ENCODE data around the gene CARD9. TPM values are rescaled to one million over a fixed set of nuclear protein-coding genes. Genes with fewer than 3 reads are reported as not detected.

Gene CARD9
- total RNA-seq, 1 donor from 2014 or later = 15.0 TPM

DNA sequence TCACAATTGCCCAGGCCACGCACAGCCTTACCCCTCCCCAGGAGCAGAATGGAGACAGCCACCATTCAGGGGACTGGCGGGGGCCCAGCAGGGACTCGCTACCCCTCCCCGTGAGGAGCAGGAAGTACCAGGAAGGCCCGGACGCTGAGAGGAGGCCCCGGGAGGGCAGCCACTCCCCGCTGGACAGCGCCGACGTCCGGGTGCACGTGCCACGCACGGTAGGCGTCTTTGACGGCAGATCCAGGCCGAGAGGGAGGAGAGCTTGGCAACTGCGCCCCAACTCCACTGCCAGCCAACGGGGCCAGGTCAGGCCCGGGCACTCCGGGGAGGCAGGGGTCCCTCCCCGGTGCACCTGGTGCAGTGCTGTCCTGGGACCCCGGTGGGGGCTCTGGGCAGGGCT lies 23.9 kb downstream of the CARD9 start:
- ATAC-seq (no peak), DNase-seq (no peak)
- intact Hi-C loops (cut with DNase I) = no loop called here
- no peak overlapping the region for H3K4me3 ChIP-seq
- peaks cover 4% of the 10 kb centered on the region for H3K36me3 ChIP-seq
- TF ChIP-seq, protein P1, sequence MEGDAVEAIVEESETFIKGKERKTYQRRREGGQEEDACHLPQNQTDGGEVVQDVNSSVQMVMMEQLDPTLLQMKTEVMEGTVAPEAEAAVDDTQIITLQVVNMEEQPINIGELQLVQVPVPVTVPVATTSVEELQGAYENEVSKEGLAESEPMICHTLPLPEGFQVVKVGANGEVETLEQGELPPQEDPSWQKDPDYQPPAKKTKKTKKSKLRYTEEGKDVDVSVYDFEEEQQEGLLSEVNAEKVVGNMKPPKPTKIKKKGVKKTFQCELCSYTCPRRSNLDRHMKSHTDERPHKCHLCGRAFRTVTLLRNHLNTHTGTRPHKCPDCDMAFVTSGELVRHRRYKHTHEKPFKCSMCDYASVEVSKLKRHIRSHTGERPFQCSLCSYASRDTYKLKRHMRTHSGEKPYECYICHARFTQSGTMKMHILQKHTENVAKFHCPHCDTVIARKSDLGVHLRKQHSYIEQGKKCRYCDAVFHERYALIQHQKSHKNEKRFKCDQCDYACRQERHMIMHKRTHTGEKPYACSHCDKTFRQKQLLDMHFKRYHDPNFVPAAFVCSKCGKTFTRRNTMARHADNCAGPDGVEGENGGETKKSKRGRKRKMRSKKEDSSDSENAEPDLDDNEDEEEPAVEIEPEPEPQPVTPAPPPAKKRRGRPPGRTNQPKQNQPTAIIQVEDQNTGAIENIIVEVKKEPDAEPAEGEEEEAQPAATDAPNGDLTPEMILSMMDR (IDR thresholded peaks at IDR 0.05) = no peak
- H3K27me3 ChIP-seq (ENCODE audit: low read depth) = no peaks in the 10 kb centered on the region
- H3K9me3 ChIP-seq = no peaks in the 10 kb centered on the region
- no peak overlapping the region for H3K27ac ChIP-seq
- peaks cover 46% of the 10 kb centered on the region for H3K4me1 ChIP-seq

DNA sequence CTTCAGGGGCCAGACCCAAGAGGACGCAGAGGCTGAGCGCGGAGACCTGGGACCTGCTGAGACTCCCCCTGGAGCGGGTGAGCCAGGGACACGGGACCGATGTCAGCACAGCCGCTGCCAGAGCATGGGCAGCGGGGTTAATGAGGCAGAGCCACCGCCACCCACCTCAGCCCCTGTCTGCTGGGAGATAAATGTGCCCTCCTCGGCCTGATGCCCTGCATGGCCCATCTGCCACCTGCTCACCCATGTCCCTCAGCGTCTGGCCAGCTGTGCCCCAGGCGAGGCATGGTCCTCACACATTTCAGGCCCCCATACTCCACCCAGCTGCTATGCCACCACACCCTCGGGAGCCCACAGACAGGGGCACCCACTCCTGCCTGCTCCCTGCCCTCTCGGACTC lies 24.8 kb downstream of the CARD9 start:
- Histone ChIP-seq H3K4me1 (peaks cover 40% of the 10 kb centered on the region), H3K27ac (no peak overlapping the region), H3K36me3 (peaks cover 4% of the 10 kb centered on the region), H3K27me3 (ENCODE audit: low read depth) (no peaks in the 10 kb centered on the region), H3K9me3 (no peaks in the 10 kb centered on the region), H3K4me3 (no peak overlapping the region)
- no peak for DNase-seq
- TF ChIP-seq, protein P1 (IDR thresholded peaks at IDR 0.05) = no peak
- intact Hi-C loops (cut with DNase I) = no loop called here
- ATAC-seq = no peak

DNA sequence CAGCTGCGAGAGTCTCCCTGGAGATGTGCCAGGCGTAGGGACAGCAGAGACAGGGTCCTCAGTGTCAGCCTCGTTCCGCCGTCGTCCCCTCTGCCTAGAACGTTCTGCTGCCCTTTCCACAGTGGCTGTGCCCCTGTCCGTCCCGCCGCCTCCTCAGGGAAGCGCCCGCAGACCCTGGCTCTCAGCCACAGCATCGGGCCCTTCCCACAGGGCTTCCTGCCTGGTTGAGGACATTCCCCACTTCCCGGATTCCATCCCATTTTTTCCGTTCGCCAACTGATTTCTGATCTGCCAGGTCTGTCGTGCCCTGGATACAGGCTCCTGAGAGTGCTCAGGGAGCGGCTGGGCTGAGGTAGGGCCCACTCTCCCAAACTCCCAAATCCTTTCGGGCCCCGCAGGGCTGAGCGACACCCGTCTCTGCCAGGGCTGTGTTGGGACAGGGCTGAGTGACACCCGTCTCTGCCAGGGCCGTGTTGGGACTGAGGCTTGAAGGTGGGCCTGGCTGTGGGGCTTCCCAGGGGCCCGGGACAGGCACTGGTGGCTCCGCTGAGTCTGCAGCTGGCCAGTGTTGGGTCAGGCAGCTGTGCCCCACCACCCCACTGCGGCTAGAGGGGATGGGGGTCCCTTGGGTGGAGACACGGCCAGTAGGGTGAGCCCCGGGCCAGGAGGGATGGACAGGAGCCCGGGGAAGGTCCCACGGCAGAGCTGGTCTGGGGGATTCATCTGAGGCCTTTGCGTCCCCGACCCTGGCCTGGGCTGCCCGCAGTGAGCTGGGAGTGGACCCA lies 25.8 kb downstream of the CARD9 start:
- Histone ChIP-seq H3K4me3 (no peak overlapping the region), H3K4me1 (peaks cover 44% of the 10 kb centered on the region), H3K27me3 (ENCODE audit: low read depth) (no peaks in the 10 kb centered on the region), H3K27ac (no peak overlapping the region), H3K36me3 (peaks cover 4% of the 10 kb centered on the region), H3K9me3 (no peaks in the 10 kb centered on the region)
- TF ChIP-seq, protein P1 (IDR thresholded peaks at IDR 0.05) = no peak
- ATAC-seq (no peak), DNase-seq (no peak)
- intact Hi-C loops (cut with DNase I) = no loop called here

DNA sequence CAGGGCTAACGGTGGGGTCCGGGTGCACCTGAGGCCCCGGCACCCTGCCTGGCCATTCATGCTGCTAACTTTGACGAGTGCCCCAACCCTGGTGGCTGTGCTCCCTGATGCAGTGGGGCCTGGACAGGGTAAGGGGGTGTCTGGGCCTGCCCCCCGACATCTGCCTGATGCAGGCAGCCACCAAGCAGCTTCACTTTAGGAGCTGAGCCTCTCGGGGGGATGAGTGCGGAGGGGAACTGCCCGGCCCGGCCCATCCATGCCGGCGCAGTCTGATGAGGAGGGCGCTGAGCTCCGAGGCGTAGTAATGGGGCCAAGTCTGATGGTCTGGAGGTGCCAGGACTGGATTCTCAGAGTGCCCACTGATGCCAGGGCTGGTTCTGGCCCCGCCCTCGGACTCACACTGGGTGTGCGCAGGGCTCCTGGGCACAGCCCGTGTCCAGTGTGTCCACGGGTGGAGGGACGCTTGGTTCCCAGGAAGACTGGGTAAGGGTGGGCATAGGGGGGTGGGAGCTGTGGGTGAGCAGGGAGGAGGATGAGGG lies 26.5 kb downstream of the CARD9 start:
- H3K4me1 ChIP-seq = peaks cover 50% of the 10 kb centered on the region
- no peak for ATAC-seq
- no peak overlapping the region for H3K4me3 ChIP-seq
- no peaks in the 10 kb centered on the region for H3K27me3 ChIP-seq (ENCODE audit: low read depth)
- no peak for DNase-seq
- TF ChIP-seq, protein P1 (IDR thresholded peaks at IDR 0.05) = no peak
- intact Hi-C loops (cut with DNase I) = no loop called here
- no peak overlapping the region for H3K27ac ChIP-seq
- no peaks in the 10 kb centered on the region for H3K9me3 ChIP-seq
- H3K36me3 ChIP-seq = peaks cover 4% of the 10 kb centered on the region

DNA sequence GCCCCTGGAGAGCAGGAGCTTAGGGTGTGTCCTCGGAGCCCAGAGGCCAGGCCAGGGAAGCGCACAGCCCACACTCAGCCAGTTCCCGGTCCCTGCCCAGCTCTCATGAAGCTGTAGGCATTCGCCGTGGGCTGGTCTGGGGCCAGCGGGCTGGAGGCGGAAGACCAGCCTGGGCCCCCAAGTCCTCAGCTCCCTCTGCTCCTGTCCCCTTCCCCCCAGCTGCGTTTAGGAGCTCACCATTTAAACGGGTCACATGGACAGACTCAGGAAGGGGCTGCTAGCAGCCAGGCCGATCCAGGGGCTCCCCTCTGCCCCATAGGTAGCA lies 27.4 kb downstream of the CARD9 start:
- TF ChIP-seq, protein P1 (IDR thresholded peaks at IDR 0.05) = no peak
- Histone ChIP-seq H3K36me3 (peaks cover 4% of the 10 kb centered on the region), H3K4me3 (peak overlapping the region; percentile 38), H3K4me1 (peaks cover 53% of the 10 kb centered on the region), H3K27ac (peak overlapping the region; percentile 74), H3K9me3 (no peaks in the 10 kb centered on the region), H3K27me3 (ENCODE audit: low read depth) (no peaks in the 10 kb centered on the region)
- ATAC-seq (no peak), DNase-seq (no peak)
- intact Hi-C loops (cut with DNase I) = no loop called here
